ENCODE measurements around the gene RPL26.
"Not testable (repeated sequence)": the region's sequence is repeated elsewhere in the genome, so short reads cannot be mapped to it uniquely, and the experiment has no call there.

The RPL26 gene

DNA sequence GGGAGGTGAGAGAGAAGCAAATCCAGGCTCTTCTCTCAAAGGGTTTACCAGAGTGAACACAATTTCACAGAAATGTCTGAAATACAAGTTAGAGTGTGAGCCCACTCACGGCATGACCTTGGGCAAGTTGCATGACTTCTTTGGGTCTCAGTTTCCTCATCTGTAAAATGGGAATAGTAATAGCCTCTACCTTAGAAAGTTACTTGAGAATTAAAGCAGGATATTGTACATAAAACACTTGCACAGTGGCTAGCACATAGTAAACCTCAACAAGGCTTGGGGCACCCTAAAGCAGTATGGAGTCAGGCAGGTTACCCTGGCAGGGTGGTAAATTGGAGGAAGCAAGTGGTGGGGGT lies 27.9 kb upstream of the RPL26 start:
- no peaks in the 10 kb centered on the region for H3K36me3 Mint-ChIP-seq (ENCODE audit: insufficient read depth)
- no peak overlapping the region for H3K4me3 Mint-ChIP-seq
- peaks cover 9% of the 10 kb centered on the region for H3K4me1 Mint-ChIP-seq
- H3K9me3 Mint-ChIP-seq: no peaks in the 10 kb centered on the region
- no peak overlapping the region for H3K27ac Mint-ChIP-seq (ENCODE audit: low read depth)
- no peak for ATAC-seq (replicated peaks; ENCODE audit: extremely low read depth, poor library complexity, severe bottlenecking)
- no peak for DNase-seq (ENCODE audit: low spot score in 2 of 2)
- H3K27me3 Mint-ChIP-seq: peaks cover 13% of the 10 kb centered on the region

DNA sequence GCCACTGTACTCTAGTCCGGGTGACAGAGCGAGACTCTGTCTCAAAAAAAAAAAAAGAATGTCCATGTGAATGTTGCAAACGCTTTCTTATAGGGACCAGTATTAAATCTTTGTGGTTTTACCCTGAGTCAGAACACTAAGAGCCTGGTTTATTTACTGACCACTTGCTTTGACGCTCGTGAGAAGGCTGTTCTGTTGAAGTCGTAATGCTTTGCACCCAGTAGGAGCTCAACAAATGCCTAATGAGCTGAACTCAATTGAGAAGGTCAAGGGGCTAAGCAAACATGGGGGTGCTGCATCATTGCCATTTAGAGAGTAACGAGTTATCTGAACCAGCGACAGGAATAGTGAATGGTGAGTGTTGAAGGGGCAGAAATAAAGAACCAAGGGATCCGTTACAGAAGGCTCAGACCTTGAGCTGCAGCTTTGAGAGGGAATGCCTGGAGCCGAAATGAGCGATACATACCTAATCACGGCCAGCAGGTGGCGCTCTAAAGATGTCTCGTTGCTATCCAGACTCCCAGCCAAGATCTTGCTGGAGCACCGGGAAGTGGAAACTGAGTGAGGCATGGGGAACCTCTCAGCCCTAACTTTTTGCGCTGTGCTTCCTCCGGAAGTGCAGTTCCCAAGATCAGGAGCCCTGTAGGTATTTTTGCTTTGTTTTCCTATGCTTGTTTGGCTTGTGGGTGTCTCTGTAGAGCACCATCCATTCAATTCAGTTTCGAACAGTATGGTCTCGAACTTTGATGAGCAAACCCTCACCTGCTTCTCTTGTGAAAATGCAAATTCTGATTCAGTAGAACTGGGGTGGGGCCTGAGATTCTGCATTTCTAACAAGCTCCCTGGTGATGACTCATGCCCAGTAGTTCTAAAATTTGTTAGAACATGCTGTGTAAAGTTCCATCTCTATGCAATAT lies 27.2 kb upstream of the RPL26 start:
- no peaks in the 10 kb centered on the region for H3K9me3 Mint-ChIP-seq
- peaks cover 10% of the 10 kb centered on the region for H3K27me3 Mint-ChIP-seq
- H3K36me3 Mint-ChIP-seq (ENCODE audit: insufficient read depth): no peaks in the 10 kb centered on the region
- H3K27ac Mint-ChIP-seq (ENCODE audit: low read depth): no peak overlapping the region
- peaks cover 9% of the 10 kb centered on the region for H3K4me1 Mint-ChIP-seq
- DNase-seq (ENCODE audit: low spot score in 2 of 2) (peak; percentile 47 to 74), ATAC-seq (replicated peaks; ENCODE audit: extremely low read depth, poor library complexity, severe bottlenecking) (peak; percentile 64)
- no peak overlapping the region for H3K4me3 Mint-ChIP-seq

DNA sequence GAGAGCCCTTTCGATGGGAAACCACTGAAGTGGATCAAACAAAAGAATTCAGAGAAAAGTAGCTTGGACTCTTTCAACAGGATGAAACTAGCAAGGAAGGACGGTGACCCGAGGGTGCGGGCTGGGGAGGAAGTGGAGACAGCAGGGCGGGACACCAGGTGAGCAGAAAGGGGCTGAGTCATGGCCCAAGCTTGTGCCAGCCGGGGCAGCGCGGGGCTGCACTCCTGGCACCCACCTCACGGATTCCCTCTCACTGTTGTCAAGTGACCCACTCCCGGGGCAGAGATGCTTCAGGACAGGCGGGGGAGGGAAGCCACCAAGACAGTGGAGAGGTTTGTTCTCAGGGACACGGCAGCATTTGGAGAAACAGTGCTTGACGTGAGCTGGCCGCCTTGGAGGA lies 25.4 kb upstream of the RPL26 start:
- DNase-seq (ENCODE audit: low spot score in 2 of 2) (no peak), ATAC-seq (replicated peaks; ENCODE audit: extremely low read depth, poor library complexity, severe bottlenecking) (no peak)
- Mint-ChIP-seq H3K27me3 (peaks cover 12% of the 10 kb centered on the region), H3K4me1 (peaks cover 6% of the 10 kb centered on the region), H3K9me3 (no peaks in the 10 kb centered on the region), H3K36me3 (ENCODE audit: insufficient read depth) (no peaks in the 10 kb centered on the region), H3K4me3 (no peak overlapping the region), H3K27ac (ENCODE audit: low read depth) (no peak overlapping the region)

DNA sequence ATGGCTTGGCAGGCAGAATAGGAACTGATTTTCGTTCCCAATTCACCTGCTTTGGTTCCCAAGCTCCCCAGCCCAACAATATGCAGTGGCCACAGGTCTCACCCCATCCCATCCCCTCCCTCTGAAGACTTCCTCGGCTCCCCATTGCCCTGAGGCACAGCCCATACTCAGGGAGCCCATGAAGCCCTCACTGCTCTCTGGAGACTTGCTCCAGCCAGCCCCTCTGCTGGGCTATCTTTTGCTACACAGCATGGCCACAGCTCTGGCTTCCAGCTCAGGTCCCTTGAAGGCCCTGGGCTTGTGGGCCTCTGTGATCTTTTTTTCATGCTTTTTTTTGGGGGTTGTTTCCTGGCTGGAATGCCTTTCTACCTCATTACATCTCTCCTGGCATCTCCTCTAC lies 23.2 kb upstream of the RPL26 start:
- H3K36me3 Mint-ChIP-seq (ENCODE audit: insufficient read depth): no peaks in the 10 kb centered on the region
- no peaks in the 10 kb centered on the region for H3K9me3 Mint-ChIP-seq
- no peak for ATAC-seq (replicated peaks; ENCODE audit: extremely low read depth, poor library complexity, severe bottlenecking)

DNA sequence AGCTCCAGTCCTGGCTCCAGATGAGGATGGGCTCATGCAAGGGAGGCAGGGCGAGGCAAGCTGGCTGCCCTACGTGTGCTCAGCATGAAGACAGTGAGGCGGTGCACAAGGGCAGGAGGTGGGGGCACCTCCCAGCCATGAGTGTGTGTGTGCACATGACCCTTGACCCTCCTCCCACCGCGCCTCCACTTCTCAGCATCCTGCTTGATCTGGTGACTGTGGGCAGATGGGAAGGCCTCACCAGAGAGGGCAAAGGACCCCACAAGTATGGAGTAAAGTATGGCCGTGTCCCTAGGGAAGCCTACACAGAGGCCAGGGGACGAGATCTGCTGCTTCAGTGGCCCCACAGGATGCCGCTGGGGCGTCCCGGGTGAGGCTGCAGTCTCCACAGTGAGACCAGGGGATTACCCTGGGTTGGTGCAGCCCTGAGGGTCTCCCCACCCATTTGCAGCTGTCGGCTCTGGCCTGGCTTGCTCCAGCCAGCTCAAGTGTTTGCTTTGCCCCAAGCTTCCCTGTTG lies 22.6 kb upstream of the RPL26 start:
- H3K4me3 Mint-ChIP-seq: no peak overlapping the region
- no peak overlapping the region for H3K27ac Mint-ChIP-seq (ENCODE audit: low read depth)
- no peak for ATAC-seq (replicated peaks; ENCODE audit: extremely low read depth, poor library complexity, severe bottlenecking)
- H3K27me3 Mint-ChIP-seq: peaks cover 35% of the 10 kb centered on the region
- DNase-seq (ENCODE audit: low spot score in 2 of 2): no peak
- no peaks in the 10 kb centered on the region for H3K36me3 Mint-ChIP-seq (ENCODE audit: insufficient read depth)
- H3K9me3 Mint-ChIP-seq: no peaks in the 10 kb centered on the region
- H3K4me1 Mint-ChIP-seq: no peaks in the 10 kb centered on the region

More for the DNA sequence above, 23.2 kb upstream of the RPL26 start:
- Mint-ChIP-seq H3K27ac (ENCODE audit: low read depth) (no peak overlapping the region), H3K4me3 (no peak overlapping the region), H3K4me1 (no peaks in the 10 kb centered on the region), H3K27me3 (peaks cover 29% of the 10 kb centered on the region)
- DNase-seq (ENCODE audit: low spot score in 2 of 2): no peak

DNA sequence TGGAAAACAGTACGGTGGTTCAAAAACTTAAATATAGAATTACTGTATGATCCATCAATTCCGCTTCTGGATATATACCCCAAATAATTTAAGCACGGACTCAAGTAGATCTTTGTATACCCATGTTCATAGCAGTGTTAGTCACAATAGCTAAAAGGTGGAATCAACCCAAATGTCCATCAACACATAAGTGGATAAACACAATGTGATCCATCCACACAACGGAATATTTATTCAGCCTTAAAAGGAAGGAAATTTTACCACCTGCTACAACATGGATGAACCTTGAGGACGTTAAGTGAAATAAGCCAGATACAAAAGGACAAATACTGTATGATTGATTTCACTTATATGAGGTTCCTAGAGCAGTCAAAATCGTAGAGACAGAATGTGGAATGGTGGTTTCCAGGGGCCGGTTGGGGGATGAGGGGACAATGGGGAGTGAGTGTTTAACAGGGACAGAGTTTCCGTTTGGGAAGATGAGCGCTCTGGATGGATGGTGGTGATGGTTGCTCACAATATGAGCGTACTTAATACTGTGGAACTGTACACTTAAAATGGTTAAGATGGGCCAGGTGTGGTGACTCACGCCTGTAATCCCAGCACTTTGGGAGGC lies 20.0 kb upstream of the RPL26 start:
- Mint-ChIP-seq H3K4me1 (no peaks in the 10 kb centered on the region), H3K4me3 (no peak overlapping the region), H3K27me3 (peaks cover 36% of the 10 kb centered on the region), H3K36me3 (ENCODE audit: insufficient read depth) (no peaks in the 10 kb centered on the region), H3K9me3 (no peaks in the 10 kb centered on the region), H3K27ac (ENCODE audit: low read depth) (no peak overlapping the region)
- ATAC-seq (replicated peaks; ENCODE audit: extremely low read depth, poor library complexity, severe bottlenecking) (no peak), DNase-seq (ENCODE audit: low spot score in 2 of 2) (no peak)

DNA sequence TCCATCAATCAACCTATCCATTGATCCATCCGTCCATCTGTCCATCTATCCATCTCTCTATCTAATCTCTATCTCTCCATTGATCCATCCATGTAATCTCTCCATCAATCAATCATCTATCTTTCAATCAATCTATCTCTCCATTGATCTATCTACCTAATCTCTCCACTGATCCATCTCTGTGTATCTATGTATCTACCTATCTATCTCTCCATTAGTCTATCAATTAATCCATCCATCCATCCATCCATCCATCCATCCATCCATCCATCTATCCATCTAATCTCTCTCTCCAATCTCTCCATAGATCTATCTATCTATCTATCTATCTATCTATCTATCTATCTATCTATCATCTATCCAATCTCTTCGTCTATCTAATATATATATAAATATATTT lies 18.1 kb upstream of the RPL26 start:
- Mint-ChIP-seq H3K36me3 (ENCODE audit: insufficient read depth) (no peaks in the 10 kb centered on the region), H3K27ac (ENCODE audit: low read depth) (no peak overlapping the region), H3K4me1 (no peaks in the 10 kb centered on the region), H3K4me3 (no peak overlapping the region), H3K9me3 (no peaks in the 10 kb centered on the region), H3K27me3 (peaks cover 45% of the 10 kb centered on the region)
- ATAC-seq (replicated peaks; ENCODE audit: extremely low read depth, poor library complexity, severe bottlenecking) (no peak), DNase-seq (ENCODE audit: low spot score in 2 of 2) (no peak)

DNA sequence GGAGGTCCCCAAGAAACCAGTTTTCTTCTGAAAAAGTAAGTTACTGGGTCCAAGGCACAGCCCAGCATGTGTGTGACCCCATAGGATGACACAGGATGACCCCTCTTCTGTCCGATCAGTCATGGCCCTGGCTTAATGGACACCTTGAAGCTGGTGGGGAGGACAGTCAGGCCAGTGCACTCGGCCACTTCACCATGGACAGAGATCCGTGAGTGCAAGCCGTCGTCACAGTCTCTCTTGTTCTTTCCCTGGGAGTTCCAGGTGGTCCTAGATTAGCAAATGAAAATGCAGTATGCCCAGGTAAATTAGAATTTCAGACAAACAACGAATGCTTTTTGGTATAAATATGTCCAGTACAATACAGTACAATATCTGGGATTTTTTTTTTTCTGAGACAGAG lies 16.0 kb upstream of the RPL26 start:
- Mint-ChIP-seq H3K36me3 (ENCODE audit: insufficient read depth) (no peaks in the 10 kb centered on the region), H3K4me3 (no peak overlapping the region), H3K4me1 (peaks cover 4% of the 10 kb centered on the region), H3K27me3 (peaks cover 51% of the 10 kb centered on the region), H3K9me3 (no peaks in the 10 kb centered on the region), H3K27ac (ENCODE audit: low read depth) (no peak overlapping the region)
- DNase-seq (ENCODE audit: low spot score in 2 of 2) (no peak), ATAC-seq (replicated peaks; ENCODE audit: extremely low read depth, poor library complexity, severe bottlenecking) (no peak)

DNA sequence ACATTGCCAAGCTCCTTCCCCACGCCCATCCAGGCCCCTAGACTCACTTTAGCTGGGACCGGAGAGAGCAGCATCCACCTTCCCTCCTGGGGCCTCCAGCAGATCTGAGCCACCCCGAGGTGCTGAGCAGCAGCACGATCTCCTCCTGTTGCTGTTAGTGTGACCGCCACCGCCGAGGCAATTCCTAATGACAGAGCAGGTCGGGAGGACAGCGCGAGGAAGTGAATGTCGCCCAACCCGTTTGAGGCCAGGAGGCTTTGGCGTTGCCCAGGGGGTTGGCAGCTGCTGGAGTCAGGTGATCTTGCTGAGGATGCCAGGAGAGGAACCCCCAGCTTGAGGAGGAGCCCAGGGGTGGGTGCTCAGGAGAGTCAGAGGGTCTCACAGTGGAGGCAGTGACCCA lies 14.6 kb upstream of the RPL26 start, which contains the start of gene RNF222:
Gene RNF222, minus strand, starts transcription at position 192 of the 400 bp plus-strand sequence. CDS start 4,366 bp downstream, outside the sequence.
- peaks cover 12% of the 10 kb centered on the region for H3K4me1 Mint-ChIP-seq
- ATAC-seq (replicated peaks; ENCODE audit: extremely low read depth, poor library complexity, severe bottlenecking) (no peak), DNase-seq (ENCODE audit: low spot score in 2 of 2) (no peak)
- peaks cover 42% of the 10 kb centered on the region for H3K27me3 Mint-ChIP-seq
- peaks cover 3% of the 10 kb centered on the region for H3K36me3 Mint-ChIP-seq (ENCODE audit: insufficient read depth)
- H3K9me3 Mint-ChIP-seq: no peaks in the 10 kb centered on the region
- no peak within 1 kb of the TSS for H3K4me3 Mint-ChIP-seq
- H3K27ac Mint-ChIP-seq (ENCODE audit: low read depth): peak within 1 kb of the TSS; percentile 42

DNA sequence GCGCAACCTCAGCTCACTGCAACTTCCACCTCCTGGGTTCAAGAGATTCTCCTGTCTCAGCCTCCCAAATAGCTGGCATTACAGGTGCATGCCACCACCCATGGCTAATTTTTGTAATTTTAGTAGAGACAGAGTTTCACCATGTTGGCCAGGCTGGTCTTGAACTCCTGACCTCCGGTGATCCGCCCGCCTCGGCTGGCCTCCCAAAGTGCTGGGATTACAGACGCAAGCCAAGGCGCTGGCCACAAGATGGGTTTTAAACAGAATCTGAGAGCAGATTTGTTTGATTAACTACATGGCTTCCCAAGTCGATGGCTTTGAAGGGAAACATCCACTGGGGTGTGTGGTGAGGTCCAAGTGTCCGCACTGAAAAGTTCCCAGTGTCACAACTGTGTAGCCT lies 11.5 kb upstream of the RPL26 start:
- not testable (repeated sequence) for DNase-seq (ENCODE audit: low spot score in 2 of 2); H3K9me3 Mint-ChIP-seq; H3K27ac Mint-ChIP-seq (ENCODE audit: low read depth); H3K4me3 Mint-ChIP-seq; H3K36me3 Mint-ChIP-seq (ENCODE audit: insufficient read depth); ATAC-seq (replicated peaks; ENCODE audit: extremely low read depth, poor library complexity, severe bottlenecking)
- Mint-ChIP-seq H3K4me1 (peaks cover 16% of the 10 kb centered on the region), H3K27me3 (peaks cover 23% of the 10 kb centered on the region)

DNA sequence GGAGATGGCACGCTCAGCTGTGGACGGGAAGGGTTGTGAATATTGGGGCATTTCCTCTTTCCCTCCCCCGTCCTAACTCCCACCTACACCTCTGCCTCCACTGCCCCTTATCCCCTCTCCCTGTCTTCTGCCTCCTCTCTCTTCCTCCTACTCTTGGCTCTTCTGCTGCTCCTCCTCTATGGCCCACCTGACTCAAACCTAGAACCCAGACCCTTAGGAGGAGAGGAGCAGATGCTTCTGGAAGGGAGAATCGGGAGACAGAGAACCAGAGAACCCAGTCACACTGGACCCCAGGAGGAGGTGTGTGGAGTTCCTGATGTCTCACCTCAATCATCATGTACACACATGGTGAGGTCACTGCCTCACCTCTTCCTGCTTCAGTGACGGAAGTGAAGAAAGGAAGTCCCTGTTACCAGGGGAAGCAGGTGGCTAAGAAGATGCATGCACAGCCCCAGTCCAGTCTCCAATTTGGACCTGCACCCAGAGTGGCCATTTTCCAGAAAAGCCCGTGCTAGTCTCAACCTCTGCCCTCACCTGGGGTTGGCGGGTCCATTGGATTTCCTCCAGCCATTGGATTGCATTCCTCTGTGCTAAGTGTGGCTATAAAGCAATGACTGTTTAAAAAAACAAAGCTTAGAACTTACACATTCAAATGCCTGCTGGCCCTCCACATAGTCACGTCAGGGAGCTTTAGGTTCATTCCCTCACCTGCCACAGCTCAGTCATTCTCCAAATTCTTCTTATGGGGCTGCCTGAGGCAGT lies 10.7 kb upstream of the RPL26 start:
- ATAC-seq (replicated peaks; ENCODE audit: extremely low read depth, poor library complexity, severe bottlenecking): peak; percentile 97
- Mint-ChIP-seq H3K27ac (ENCODE audit: low read depth) (peak overlapping the region; percentile 94), H3K36me3 (ENCODE audit: insufficient read depth) (peaks cover 5% of the 10 kb centered on the region), H3K4me1 (peaks cover 22% of the 10 kb centered on the region), H3K27me3 (peaks cover 23% of the 10 kb centered on the region), H3K9me3 (no peaks in the 10 kb centered on the region), H3K4me3 (peak overlapping the region; percentile 42)
- peak in 1 of 2 donors; percentile 42 for DNase-seq (ENCODE audit: low spot score in 2 of 2)

DNA sequence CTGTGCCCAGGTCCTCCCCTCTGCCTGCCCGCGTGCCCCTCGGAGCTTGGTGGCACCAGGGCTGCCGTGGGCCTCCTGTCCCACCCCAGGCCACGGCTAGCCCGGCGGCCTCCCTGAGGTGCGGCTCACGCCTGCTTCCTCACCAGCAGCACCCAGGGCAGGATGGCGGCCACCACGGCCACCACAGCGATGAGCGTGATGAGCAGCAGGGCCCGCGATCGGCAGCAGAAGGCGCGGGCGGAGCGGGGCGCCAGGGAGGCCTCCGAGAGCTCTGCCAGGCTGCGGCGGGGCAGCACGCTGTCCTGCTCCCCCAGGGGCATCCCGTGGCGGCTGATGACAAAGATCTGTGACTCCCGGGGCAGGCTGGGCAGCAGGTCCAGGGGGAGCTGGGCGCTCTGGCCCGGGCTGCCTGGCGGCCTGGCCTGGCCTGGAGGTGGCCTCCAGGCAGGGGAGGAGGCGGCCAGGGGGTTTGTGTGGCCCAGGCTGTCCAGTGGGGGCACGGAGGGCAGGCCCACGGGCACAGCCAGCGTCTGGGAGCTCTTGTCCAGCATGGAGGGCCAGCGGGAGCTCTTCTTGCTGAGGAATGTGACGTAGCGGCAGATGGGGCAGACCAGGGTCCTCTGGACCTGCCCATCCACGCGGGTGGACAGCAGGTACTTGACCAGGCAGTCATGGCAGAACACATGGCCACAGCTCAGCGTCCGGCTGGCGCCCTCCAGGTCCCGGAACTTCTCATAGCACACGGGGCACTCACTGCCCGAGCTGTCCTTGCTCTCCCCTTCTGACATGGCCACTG lies 9.9 kb upstream of the RPL26 start:
- no peaks in the 10 kb centered on the region for H3K9me3 Mint-ChIP-seq
- peaks cover 5% of the 10 kb centered on the region for H3K36me3 Mint-ChIP-seq (ENCODE audit: insufficient read depth)
- ATAC-seq (replicated peaks; ENCODE audit: extremely low read depth, poor library complexity, severe bottlenecking) (no peak), DNase-seq (ENCODE audit: low spot score in 2 of 2) (no peak)
- H3K4me1 Mint-ChIP-seq: peaks cover 30% of the 10 kb centered on the region
- peaks cover 17% of the 10 kb centered on the region for H3K27me3 Mint-ChIP-seq
- H3K27ac Mint-ChIP-seq (ENCODE audit: low read depth): peak overlapping the region; percentile 94
- H3K4me3 Mint-ChIP-seq: peak overlapping the region; percentile 42

Data from central memory CD8-positive, alpha-beta T cell (primary cell).